GM19455 (cell line): ENCODE data around the gene MESD.

Source experiments
- ATAC-seq: cut with Tn5 transposase; IDR thresholded peaks from one replicate; pipeline ENCODE4 v1.9.1; 2021; ENCODE audit not compliant: unreplicated experiment

MESD gene

GRCh38 chr15:80912673-80913072 lies 76.9 kb downstream of the MESD start:
- no peak for ATAC-seq

GRCh38 chr15:80911821-80912220 lies 77.8 kb downstream of the MESD start:
- ATAC-seq: no peak

- ATAC-seq: no peak
Measured at GRCh38 chr15:80906159-80906766, 83.4 kb downstream of the MESD start.

- no peak for ATAC-seq
Measured at GRCh38 chr15:80904998-80905397, 84.6 kb downstream of the MESD start.

GRCh38 chr15:80902298-80902801 lies 87.3 kb downstream of the MESD start:
- ATAC-seq: no peak

GRCh38 chr15:80898040-80898439 lies 91.6 kb downstream of the MESD start:
- no peak for ATAC-seq
